K562 (cell line): ENCODE data around the gene U2SURP. TPM values are rescaled to one million over a fixed set of nuclear protein-coding genes. Genes with fewer than 3 reads are reported as not detected.

ENCODE experiments used
- ATAC-seq: fragments of 200-7000 bp; cut with Tn5 transposase; 3 replicates; pipeline ENCODE4 v1.9.1; 2020; ENCODE audit warnings: moderate library complexity
- BruUV-seq: library from RNA; stranded (reverse); fragments of 400-500 nt; replicated peaks from 2 replicates; lab custom pipeline; 2021; lab: Mats Ljungman, UMichigan
- CTCF ChIA-PET: fragments of 300-600 bp; formaldehyde crosslinking; extraction: SDS; loops from one replicate; lab custom pipeline; 2021; ENCODE audit warnings: low intra/inter-chr PET ratio; lab: Yijun Ruan, JAX
- POLR2A ChIA-PET: fragments of 300-600, 350-650 bp; sonication (Branson Sonifier 250); formaldehyde crosslinking; extraction: SDS; loops from one replicate; lab custom pipeline; 2021; ENCODE audit warnings: antibody characterized with exemption, inconsistent platforms; lab: Yijun Ruan, JAX
- DNase-seq, 4 experiments: peaks; one replicate each; pipeline versions ENCODE4 v3.0.0 to v3.0.0-alpha.2; 2011 to 2018; ENCODE audit warnings: low spot score in 3 of 4, mixed read lengths in 3 of 4; ENCODE audit errors: extremely low read depth in 1 of 4
- FAIRE-seq: peaks from 2 replicates; lab custom pipeline; 2011; peaks lifted over from hg19 to GRCh38; lab: Jason Lieb, UNC
- H2AFZ ChIP-seq: 2 replicates; pipeline ENCODE4 v1.6.0; 2011; ENCODE audit warnings: low read depth, low read length, control low read depth, inconsistent platforms
- H3K27ac ChIP-seq: fragments of 200-600 bp; 3 replicates; pipeline ENCODE4 v1.8.0; 2011; ENCODE audit warnings: low read depth, mild to moderate bottlenecking, control low read depth, inconsistent platforms, low read length, moderate library complexity, mixed read lengths; ENCODE audit errors: extremely low read depth
- H3K27me3 ChIP-seq, 2 experiments: fragments of 300-600 bp in 1 of 2; 2 replicates in 1 of 2; 3 replicates in 1 of 2; pipeline versions ENCODE4 v1.6.0 to v1.8.0; 2011; ENCODE audit warnings: inconsistent platforms in 2 of 2, low read length in 2 of 2, mild to moderate bottlenecking in 1 of 2, mixed read lengths in 1 of 2, moderate library complexity in 1 of 2; ENCODE audit not compliant: control insufficient read depth in 2 of 2, insufficient read depth in 2 of 2
- H3K36me3 ChIP-seq: fragments of 300-600 bp; 3 replicates; pipeline ENCODE4 v1.8.0; 2011; ENCODE audit warnings: mild to moderate bottlenecking, low read length, inconsistent platforms; ENCODE audit not compliant: control insufficient read depth, insufficient read depth
- H3K4me1 ChIP-seq, 2 experiments: fragments of 200-600 bp in 1 of 2; replicated peaks in 1 of 2; 2 replicates in 1 of 2; 3 replicates in 1 of 2; pipeline versions ENCODE4 v1.5.1 to v1.8.0; 2011; ENCODE audit warnings: inconsistent platforms in 2 of 2, low read length in 2 of 2, mild to moderate bottlenecking in 1 of 2, mixed read lengths in 1 of 2, moderate library complexity in 1 of 2; ENCODE audit not compliant: control insufficient read depth in 2 of 2, insufficient read depth in 2 of 2
- H3K4me2 ChIP-seq: 2 replicates; pipeline ENCODE4 v1.6.1; 2011; ENCODE audit warnings: low read length, control low read depth, inconsistent platforms, mixed read lengths; ENCODE audit not compliant: insufficient read depth
- H3K4me3 ChIP-seq: fragments of 200-600 bp; sonication (generic), shearing (Covaris generic); 2 replicates; pipeline ENCODE4 v1.5.1; 2016; ENCODE audit warnings: control low read depth, inconsistent platforms
- H3K79me2 ChIP-seq: fragments of 200-600 bp; 3 replicates; pipeline ENCODE4 v1.8.0; 2011; ENCODE audit warnings: low read length, inconsistent platforms; ENCODE audit not compliant: control insufficient read depth, insufficient read depth
- H3K9ac ChIP-seq, 2 experiments: 2 replicates each; pipeline versions ENCODE4 v1.6.0 to v1.6.1; 2011; ENCODE audit warnings: low read depth in 2 of 2, low read length in 2 of 2, control low read depth in 1 of 2, inconsistent platforms in 1 of 2, mild to moderate bottlenecking in 1 of 2, mixed read lengths in 1 of 2; ENCODE audit not compliant: insufficient read depth in 1 of 2
- H3K9me1 ChIP-seq: one replicate; pipeline ENCODE4 v1.6.0; 2011; ENCODE audit warnings: inconsistent platforms, mild to moderate bottlenecking, low read length, moderate library complexity; ENCODE audit not compliant: control insufficient read depth, insufficient read depth
- H3K9me3 ChIP-seq: replicated peaks from 2 replicates; pipeline ENCODE4 v1.5.1; 2011; ENCODE audit warnings: low read depth, low read length, inconsistent platforms; ENCODE audit not compliant: control insufficient read depth, insufficient read depth
- H4K20me1 ChIP-seq: replicated peaks from 2 replicates; pipeline ENCODE4 v1.6.1; 2011; ENCODE audit warnings: low read length, inconsistent platforms, mixed read lengths; ENCODE audit not compliant: control insufficient read depth, insufficient read depth
- ADNP ChIP-seq: fragments of 200-800 bp; sonication (Bioruptor generic); IDR thresholded peaks from 2 replicates; pipeline ENCODE4 v1.6.1; 2016; ENCODE audit warnings: missing genetic modification characterization, missing compliant biosample characterization
- BRCA1 ChIP-seq, 2 experiments: fragments of 450-650 bp in 1 of 2; sonication (generic) in 1 of 2; formaldehyde crosslinking in 1 of 2; IDR thresholded peaks; 2 replicates each; pipeline versions ENCODE4 v1.5.0 to v1.6.1; 2017 to 2020; ENCODE audit warnings: mild to moderate bottlenecking in 1 of 2, missing genetic modification reagents in 1 of 2
- CXXC5 ChIP-seq: fragments of 250-450 bp; sonication (Bioruptor Pico); IDR thresholded peaks from 2 replicates; pipeline ENCODE4 v1.8.0; 2022; ENCODE audit warnings: inconsistent platforms, mild to moderate bottlenecking, moderate library complexity
- MEF2D ChIP-seq: conservative IDR thresholded peaks from 2 replicates; pipeline ENCODE4 v1.6.1; 2016; ENCODE audit warnings: low read depth, missing genetic modification characterization, missing compliant biosample characterization
- POLR2A ChIP-seq: fragments of 450-650 bp; conservative IDR thresholded peaks from 2 replicates; pipeline ENCODE4 v1.6.1; 2016
- ZNF184 ChIP-seq: sonication (generic); formaldehyde crosslinking; IDR thresholded peaks from 2 replicates; pipeline ENCODE4 v1.5.0; 2020; ENCODE audit warnings: missing genetic modification reagents
- WGBS: fragments of 100-300 bp; shearing (Covaris generic); methylation state at CpG from one replicate; pipeline ENCODE4 v1.1.6; 2016; ENCODE audit warnings: low coverage, mixed read lengths; ENCODE audit not compliant: insufficient coverage; ENCODE audit errors: missing lambda C conversion rate; 5-methylcytosine and 5-hydroxymethylcytosine counted together
- in situ Hi-C: fragments of 300-500 bp; cut with MboI; formaldehyde crosslinking; loops from 4 replicates; pipeline ENCODE4 v1.15.0; 2018; ENCODE audit warnings: inconsistent platforms, mixed read lengths
- intact Hi-C: fragments of 100-400 bp; cut with micrococcal nuclease; formaldehyde crosslinking; loops from 2 replicates; pipeline ENCODE4 v1.14.2; 2022
- polyA plus RNA-seq, 8 experiments: library from polyadenylated mRNA; depleted of rRNA in 4 of 8; stranded (reverse) in 5 of 8; unstranded in 3 of 8; fragments of >200 nt; fragmentation: Nextera tagmentation in 2 of 8; fragmentation: Illumina TruSeq in 1 of 8; extraction: Ambion mirVana in 2 of 8; extraction: Trizol in 1 of 8; gene quantifications; 2 replicates each; pipeline versions ENCODE4 v1.2.1 to v1.2.3, GENCODE V29; 2011 to 2014; ENCODE audit warnings: inconsistent platforms in 1 of 8, missing spikeins in 1 of 8
- total RNA-seq, 7 experiments: library from RNA; depleted of rRNA in 6 of 7; stranded (reverse); fragments of >200 nt in 6 of 7; fragmentation: Illumina TruSeq in 2 of 7; extraction: Trizol in 2 of 7; gene quantifications; 2 replicates each; pipeline versions ENCODE4 v1.2.1 to v1.2.3, GENCODE V29; 2011 to 2021; ENCODE audit warnings: low replicate concordance in 1 of 7
- TF ChIP-seq, protein P1 (sequence below): IDR thresholded peaks from 3 replicates; pipeline ENCODE4 v1.6.1; 2011; ENCODE audit warnings: borderline replicate concordance, mild to moderate bottlenecking, moderate library complexity; ENCODE audit not compliant: insufficient read length; ENCODE audit errors: extremely low read depth
- TF ChIP-seq, protein P2 (sequence below): IDR thresholded peaks from 2 replicates; pipeline ENCODE4 v1.6.1; 2016; ENCODE audit warnings: missing genetic modification characterization, missing compliant biosample characterization
- TF ChIP-seq, protein P3 (sequence below): sonication (generic); formaldehyde crosslinking; IDR thresholded peaks from 2 replicates; pipeline ENCODE4 v1.8.0; 2022; ENCODE audit warnings: missing genetic modification reagents, mild to moderate bottlenecking, moderate library complexity, borderline replicate concordance

U2SURP gene
- total and polyA plus RNA-seq, 9 of the 15 experiments (the other 6 are each of a cell fraction or from before 2014, with no cell fraction given), result 128 to 322 (median 191) TPM

DNA sequence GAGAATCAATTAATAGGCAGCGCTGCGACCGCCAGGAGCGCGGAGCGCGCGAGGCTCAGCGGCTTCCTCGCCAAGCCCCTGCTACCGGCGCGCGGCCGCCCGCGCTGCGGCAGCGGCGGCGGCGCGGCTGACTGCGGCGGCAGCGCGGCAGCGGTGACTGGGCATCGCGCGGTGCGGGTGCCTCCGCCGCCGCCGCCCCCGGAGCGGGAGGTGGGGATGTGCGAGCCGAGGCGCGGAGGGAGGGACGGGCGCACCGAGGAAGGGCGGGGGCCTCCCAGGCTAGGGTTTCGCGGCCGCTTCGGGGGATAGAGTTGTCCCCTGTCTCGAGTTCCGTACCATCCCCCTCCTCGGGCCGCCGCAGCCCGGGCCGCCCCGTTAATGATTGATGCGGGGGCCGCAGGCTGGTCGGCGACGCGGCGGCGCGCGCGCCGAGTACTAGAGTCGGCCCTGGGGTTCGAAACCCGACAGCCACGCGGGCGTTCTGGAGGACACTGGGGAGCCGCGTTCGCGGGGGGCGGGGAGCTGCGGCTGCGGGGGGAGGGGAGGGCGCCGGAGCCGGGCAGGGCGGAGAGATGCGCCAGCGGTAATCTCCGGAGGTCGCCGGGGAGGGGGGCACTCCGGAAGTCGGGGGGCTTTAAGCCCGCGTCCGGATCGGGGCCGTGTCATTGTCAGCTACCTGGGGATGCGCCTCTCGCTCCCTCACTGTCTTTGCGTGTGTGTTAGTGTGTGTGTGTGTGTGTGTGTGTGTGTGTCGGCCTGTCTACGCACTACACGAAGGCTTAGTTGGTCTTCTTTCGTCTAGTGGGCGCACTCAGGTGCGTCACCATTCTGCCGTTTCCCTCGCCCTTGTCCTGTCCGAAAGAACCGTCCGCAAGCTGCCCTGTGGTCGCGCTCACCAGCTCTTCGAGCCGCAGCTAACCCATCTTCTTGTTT, 37.6 kb upstream of the U2SURP start, which contains the start of gene PAQR9:
TSS of gene PAQR9 (minus strand) at position 159 of the 933 bp plus-strand sequence. CDS start 338 bp downstream, outside the sequence.
- Histone ChIP-seq H3K36me3 (no peaks in the 10 kb centered on the region), H3K27me3 (no peaks in the 10 kb centered on the region), H3K4me1 (peaks cover 15 to 26% of the 10 kb centered on the region in 2 experiments; a peak in 4 of 5 replicates), H2AFZ (peak within 1 kb of the TSS; percentile 84), H4K20me1 (no peaks in the 10 kb centered on the region), H3K9me1 (no peaks in the 10 kb centered on the region), H3K79me2 (no peaks in the 10 kb centered on the region), H3K9me3 (peaks cover 2% of the 10 kb centered on the region; the same call in 1 of the 2 replicates), H3K9ac (peak within 1 kb of the TSS; percentile 59 to 93), H3K4me3 (peak within 1 kb of the TSS; percentile 72), H3K4me2 (peak within 1 kb of the TSS; percentile 70), H3K27ac (peak within 1 kb of the TSS; percentile 60)
- BruUV-seq, result TSS peak; percentile 83
- intact Hi-C loops (no loop called here), in situ Hi-C loops (no loop called here)
- CTCF ChIA-PET, result no interaction called here
- DNase-seq, result peak; percentile 52 to 80 (median 72)
- POLR2A ChIA-PET, result interaction anchor here (0.6 to 1.8 kb wide), 3 partner anchors 12 to 1025 kb away, joined by 3 to 4 read pairs (median 3); no protein-coding TSS in a partner anchor
- 16% methylated on average over 72 of the region's 117 CpGs for WGBS
- no peak for FAIRE-seq
- peak; percentile 78 for ATAC-seq
- TF ChIP-seq, protein P1, sequence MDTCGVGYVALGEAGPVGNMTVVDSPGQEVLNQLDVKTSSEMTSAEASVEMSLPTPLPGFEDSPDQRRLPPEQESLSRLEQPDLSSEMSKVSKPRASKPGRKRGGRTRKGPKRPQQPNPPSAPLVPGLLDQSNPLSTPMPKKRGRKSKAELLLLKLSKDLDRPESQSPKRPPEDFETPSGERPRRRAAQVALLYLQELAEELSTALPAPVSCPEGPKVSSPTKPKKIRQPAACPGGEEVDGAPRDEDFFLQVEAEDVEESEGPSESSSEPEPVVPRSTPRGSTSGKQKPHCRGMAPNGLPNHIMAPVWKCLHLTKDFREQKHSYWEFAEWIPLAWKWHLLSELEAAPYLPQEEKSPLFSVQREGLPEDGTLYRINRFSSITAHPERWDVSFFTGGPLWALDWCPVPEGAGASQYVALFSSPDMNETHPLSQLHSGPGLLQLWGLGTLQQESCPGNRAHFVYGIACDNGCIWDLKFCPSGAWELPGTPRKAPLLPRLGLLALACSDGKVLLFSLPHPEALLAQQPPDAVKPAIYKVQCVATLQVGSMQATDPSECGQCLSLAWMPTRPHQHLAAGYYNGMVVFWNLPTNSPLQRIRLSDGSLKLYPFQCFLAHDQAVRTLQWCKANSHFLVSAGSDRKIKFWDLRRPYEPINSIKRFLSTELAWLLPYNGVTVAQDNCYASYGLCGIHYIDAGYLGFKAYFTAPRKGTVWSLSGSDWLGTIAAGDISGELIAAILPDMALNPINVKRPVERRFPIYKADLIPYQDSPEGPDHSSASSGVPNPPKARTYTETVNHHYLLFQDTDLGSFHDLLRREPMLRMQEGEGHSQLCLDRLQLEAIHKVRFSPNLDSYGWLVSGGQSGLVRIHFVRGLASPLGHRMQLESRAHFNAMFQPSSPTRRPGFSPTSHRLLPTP, result peak; percentile 15
- no peak for TF ChIP-seq BRCA1 (IDR thresholded peaks at IDR 0.05)
- TF ChIP-seq BRCA1 (CRISPR knock-in tag; IDR thresholded peaks at IDR 0.05), result no peak
- no peak for TF ChIP-seq ZNF184 (CRISPR knock-in tag)
- TF ChIP-seq MEF2D (tag), result no peak
- TF ChIP-seq, protein P2, sequence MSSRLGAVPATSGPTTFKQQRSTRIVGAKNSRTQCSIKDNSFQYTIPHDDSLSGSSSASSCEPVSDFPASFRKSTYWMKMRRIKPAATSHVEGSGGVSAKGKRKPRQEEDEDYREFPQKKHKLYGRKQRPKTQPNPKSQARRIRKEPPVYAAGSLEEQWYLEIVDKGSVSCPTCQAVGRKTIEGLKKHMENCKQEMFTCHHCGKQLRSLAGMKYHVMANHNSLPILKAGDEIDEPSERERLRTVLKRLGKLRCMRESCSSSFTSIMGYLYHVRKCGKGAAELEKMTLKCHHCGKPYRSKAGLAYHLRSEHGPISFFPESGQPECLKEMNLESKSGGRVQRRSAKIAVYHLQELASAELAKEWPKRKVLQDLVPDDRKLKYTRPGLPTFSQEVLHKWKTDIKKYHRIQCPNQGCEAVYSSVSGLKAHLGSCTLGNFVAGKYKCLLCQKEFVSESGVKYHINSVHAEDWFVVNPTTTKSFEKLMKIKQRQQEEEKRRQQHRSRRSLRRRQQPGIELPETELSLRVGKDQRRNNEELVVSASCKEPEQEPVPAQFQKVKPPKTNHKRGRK (tag), result no peak
- TF ChIP-seq, protein P3, sequence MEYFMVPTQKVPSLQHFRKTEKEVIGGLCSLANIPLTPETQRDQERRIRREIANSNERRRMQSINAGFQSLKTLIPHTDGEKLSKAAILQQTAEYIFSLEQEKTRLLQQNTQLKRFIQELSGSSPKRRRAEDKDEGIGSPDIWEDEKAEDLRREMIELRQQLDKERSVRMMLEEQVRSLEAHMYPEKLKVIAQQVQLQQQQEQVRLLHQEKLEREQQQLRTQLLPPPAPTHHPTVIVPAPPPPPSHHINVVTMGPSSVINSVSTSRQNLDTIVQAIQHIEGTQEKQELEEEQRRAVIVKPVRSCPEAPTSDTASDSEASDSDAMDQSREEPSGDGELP (CRISPR knock-in tag), result peak; percentile 17; the same call in 1 of the 2 replicates
- no peak for TF ChIP-seq ADNP (tag)
- TF ChIP-seq POLR2A, result peak; percentile 60; the same call in 1 of the 2 replicates
- TF ChIP-seq CXXC5 (CRISPR knock-in tag), result peak; percentile 66
